HG03066 (cell line): ENCODE data around the gene UNK.
"Not testable (repeated sequence)": the region's sequence is repeated elsewhere in the genome, so short reads cannot be mapped to it uniquely, and the experiment has no call there.

ENCODE experiments used
- ATAC-seq: cut with Tn5 transposase; IDR thresholded peaks from one replicate; pipeline ENCODE4 v1.9.1; 2021; ENCODE audit warnings: low read depth; ENCODE audit not compliant: unreplicated experiment

The UNK gene

DNA sequence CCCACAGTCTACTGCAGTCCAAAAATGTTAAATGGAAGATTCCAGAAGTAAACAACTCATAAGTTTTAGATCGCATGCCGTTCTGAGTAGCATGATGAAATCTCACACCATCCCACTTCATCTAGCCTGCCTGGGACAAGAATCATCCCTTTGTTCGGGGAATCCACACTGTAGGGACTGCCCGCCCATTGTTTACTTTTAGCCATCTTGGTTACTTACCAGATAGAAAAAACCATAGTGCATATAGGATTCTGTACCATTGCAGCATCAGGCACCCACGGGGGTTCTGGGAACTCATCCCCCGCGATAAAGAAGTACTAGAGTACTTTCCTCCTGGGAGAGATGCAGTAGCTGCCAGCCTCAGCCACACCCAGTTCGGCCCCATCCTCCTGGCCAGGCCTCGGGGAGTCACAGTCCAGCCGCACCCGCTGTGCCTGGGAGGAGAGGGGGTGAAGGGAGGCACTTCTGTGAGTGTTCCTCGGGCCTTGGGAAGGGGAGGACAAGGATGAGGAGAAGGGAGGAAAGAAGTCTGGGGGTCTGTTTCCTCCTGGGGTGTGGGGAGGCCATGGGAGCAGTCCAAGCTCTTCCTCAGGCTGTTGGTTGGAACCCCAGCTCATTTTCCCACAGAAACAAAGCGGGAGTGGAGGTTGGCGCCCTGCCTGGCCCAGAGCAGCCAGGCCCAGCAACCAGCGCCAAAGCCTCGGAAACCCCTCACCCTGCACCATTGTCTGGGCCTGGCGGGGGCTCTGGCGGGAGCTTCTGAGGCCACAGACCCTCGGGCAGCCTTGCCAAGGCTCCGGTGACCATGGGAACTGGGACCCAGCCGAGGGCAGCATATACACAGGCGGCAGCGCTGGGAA lies 84.9 kb downstream of the UNK start:
- ATAC-seq: no peak

- ATAC-seq: not testable (repeated sequence)
Measured at GRCh38 chr17:75870228-75870627, 85.6 kb downstream of the UNK start.

DNA sequence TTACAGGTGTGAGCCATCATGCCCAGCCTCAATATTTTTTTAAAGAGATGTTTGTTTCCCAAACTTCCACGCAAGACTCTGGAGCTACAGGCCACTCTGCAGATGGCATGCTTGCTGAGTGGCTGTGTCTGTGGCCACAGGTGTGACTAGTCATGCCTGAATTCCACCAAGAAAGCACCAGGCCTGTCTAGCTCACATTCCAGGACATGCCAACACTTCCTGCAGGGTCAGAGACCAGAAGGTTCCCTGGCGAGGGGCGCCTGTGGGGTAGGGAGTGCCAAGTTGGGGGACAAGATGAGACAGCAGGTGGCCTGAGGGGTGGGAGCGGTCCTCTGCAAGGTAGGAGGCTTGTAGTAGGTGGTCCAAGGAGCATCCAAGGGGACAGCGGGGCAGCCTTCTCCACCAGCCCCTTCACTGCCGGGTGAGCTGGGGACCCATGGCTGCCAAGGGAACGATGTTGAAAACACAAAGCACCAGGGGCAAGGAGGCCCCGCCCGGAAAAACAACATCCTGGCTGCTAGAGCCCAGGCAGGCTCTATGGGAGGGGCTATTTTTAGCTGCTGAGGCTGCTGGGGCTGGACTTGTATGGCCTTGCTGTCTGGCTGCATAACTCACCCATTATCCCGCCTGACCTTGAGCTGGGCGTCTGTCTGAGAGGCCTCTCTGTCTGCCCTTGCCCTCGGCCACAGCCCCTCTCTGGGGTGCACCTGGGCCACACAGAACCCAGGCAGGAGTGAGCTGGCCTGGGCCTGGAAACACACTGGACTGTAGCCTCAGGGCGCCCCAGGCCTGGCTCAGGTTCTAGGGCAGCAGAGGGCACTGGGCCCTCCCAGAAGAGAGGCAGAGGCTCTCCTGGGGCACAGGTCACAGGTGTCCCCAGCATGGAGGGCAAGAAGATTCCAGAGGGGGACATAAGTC lies 88.1 kb downstream of the UNK start:
- no peak for ATAC-seq

- no peak for ATAC-seq
Measured at GRCh38 chr17:75873587-75874322, 89.1 kb downstream of the UNK start.

DNA sequence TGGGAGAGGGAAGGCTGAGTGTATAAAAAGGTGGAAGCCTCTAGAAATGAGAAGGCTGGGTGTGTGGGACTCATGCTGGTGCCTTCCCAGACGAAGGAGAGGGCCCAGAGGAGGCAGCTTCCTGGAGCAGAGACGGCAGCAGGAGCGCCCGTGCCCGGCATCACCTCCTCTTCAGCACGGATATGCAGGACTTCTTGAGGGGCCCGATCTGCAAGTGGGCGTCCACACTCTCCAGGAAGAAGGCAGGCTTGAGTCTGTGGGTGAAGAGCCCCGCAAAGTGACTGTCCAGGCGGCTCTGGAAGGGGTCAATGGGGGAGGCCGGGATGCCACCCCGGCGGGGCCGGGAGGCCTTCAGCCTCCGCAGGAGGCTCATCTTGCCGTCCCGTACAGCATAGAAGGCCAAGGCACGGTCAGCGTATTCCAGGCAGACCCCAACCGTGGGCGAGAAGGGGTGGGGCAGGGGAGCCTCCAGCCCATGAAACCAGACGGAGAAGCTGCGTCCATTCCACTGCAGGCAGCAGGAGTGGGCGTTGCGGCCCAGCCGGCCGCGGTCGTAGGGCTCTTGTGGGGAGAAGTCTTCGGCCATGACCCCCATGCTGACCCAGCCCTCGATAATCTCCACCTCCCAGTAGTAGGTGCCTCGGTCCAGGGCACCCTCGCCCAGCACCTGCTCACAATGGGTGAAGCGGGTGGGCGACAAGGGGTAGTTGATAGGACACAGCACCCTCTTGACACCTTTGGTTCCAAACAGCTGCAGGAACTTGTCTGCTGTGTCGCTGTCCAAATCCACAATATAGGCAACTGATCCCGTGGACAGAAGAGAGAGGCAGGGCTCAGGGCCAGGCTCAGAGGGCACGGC lies 89.9 kb downstream of the UNK start:
- ATAC-seq: no peak
